ENCODE measurements around the gene PTGFRN.

Gene PTGFRN

DNA sequence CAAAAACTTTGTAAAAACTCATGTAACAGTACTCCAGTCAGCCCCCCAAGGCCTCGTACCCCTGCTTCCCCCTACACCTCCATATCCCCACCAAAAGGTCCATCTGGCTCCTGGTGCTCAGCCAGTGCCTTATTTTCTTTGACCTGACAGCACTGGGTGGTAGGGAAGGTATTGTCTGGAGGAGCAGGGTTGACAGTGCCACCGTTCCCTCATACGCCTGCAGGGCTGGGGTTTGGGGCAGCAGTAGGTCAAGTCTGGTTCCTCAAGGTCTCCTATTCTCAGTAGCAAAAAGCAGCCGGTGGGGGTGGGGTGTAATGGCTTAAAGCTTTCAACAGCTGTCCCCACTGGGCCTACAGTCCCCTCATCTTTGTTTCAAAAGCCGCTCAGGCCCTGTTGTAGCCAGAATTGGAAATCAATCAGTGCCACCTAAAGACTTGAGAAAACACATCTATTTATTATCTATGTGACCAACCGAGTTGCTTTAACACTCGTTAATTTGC, 125.1 kb downstream of the PTGFRN start:
- Histone ChIP-seq H3K27ac (ENCODE audit: low read depth in 2 of 2, low read length in 2 of 2) (no peak overlapping the region), H3K9me3 (ENCODE audit: control insufficient read depth in 2 of 2, low read length in 2 of 2) (no peaks in the 10 kb centered on the region), H3K36me3 (ENCODE audit: control insufficient read depth in 2 of 2, insufficient read depth in 2 of 2, low read length in 2 of 2) (no peaks in the 10 kb centered on the region), H3K4me1 (ENCODE audit: control insufficient read depth in 2 of 2, insufficient read depth in 2 of 2, low read length in 2 of 2) (no peaks in the 10 kb centered on the region), H3K9ac (ENCODE audit: low read depth in 1 of 2, low read length in 2 of 2) (no peak overlapping the region), H3K27me3 (ENCODE audit: control insufficient read depth in 2 of 2, insufficient read depth in 2 of 2, low read length in 2 of 2) (no peaks in the 10 kb centered on the region), H3K4me3 (ENCODE audit: low read length in 2 of 2) (no peak overlapping the region)

DNA sequence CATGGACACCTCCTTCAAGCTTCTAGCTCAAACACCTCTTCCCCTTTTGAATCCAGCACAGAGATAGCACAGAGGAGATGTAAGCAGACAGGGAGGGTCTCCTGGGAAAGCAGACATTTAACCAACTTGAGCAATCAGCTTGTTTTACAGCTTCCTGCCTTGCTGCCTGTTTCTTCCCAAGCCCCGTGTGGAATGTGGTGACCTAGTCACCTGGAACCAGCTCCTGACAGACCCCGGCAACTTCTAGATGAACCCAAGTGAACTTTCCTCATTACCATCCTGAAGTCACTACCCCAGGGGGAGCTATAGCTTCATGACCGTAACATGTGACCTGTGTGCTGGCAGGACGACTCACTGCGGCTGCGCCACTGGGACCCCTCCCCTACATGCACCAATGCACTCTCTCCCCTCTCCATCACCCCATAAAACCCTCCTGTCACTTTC, 126.3 kb downstream of the PTGFRN start:
- no peaks in the 10 kb centered on the region for H3K27me3 ChIP-seq (ENCODE audit: control insufficient read depth in 2 of 2, insufficient read depth in 2 of 2, low read length in 2 of 2)
- H3K9me3 ChIP-seq (ENCODE audit: control insufficient read depth in 2 of 2, low read length in 2 of 2) = no peaks in the 10 kb centered on the region
- no peaks in the 10 kb centered on the region for H3K36me3 ChIP-seq (ENCODE audit: control insufficient read depth in 2 of 2, insufficient read depth in 2 of 2, low read length in 2 of 2)
- no peaks in the 10 kb centered on the region for H3K4me1 ChIP-seq (ENCODE audit: control insufficient read depth in 2 of 2, insufficient read depth in 2 of 2, low read length in 2 of 2)
- no peak overlapping the region for H3K9ac ChIP-seq (ENCODE audit: low read depth in 1 of 2, low read length in 2 of 2)
- H3K27ac ChIP-seq (ENCODE audit: low read depth in 2 of 2, low read length in 2 of 2) = no peak overlapping the region
- H3K4me3 ChIP-seq (ENCODE audit: low read length in 2 of 2) = no peak overlapping the region

DNA sequence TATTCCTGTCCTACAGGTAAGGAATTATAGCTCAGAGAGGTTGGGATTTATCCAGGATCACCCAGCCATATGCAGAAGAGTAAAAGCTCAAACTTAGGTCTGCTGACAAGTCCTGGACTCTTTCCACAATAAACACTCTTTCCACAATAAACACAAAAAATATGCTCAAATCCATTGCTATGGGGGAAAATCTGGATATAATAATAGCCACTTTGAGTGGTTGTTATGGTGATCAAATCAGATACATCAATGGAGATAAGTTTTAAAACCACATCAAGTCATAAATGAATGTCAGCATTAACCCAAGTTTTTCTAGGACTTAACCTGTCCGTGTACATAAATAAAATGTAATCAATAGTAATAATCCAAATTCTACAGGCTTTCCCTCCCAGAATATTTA, 128.1 kb downstream of the PTGFRN start:
- no peaks in the 10 kb centered on the region for H3K9me3 ChIP-seq (ENCODE audit: control insufficient read depth in 2 of 2, low read length in 2 of 2)
- H3K9ac ChIP-seq (ENCODE audit: low read depth in 1 of 2, low read length in 2 of 2) = no peak overlapping the region
- H3K36me3 ChIP-seq (ENCODE audit: control insufficient read depth in 2 of 2, insufficient read depth in 2 of 2, low read length in 2 of 2) = no peaks in the 10 kb centered on the region
- no peaks in the 10 kb centered on the region for H3K27me3 ChIP-seq (ENCODE audit: control insufficient read depth in 2 of 2, insufficient read depth in 2 of 2, low read length in 2 of 2)
- H3K4me1 ChIP-seq (ENCODE audit: control insufficient read depth in 2 of 2, insufficient read depth in 2 of 2, low read length in 2 of 2) = no peaks in the 10 kb centered on the region
- no peak overlapping the region for H3K4me3 ChIP-seq (ENCODE audit: low read length in 2 of 2)
- H3K27ac ChIP-seq (ENCODE audit: low read depth in 2 of 2, low read length in 2 of 2) = no peak overlapping the region

DNA sequence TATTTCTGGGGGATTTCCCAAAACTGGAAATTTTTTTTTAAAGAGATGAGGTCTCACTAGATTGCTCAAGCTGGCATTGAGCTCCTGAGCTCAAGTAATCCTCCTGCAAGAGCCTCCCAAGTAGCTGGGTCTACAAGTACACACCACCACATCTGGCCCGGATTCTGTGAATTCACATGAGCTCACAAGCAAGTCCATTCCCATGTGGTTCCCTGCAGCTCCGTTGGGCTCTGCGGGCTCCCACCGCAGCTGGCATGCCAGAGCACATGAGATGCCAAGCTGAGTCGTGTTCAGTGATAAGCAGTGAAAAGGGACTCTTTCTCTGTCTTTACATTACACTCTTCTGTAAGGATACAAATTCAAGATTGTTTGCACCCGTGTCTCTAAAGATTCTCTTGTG, 128.5 kb downstream of the PTGFRN start:
- no peaks in the 10 kb centered on the region for H3K36me3 ChIP-seq (ENCODE audit: control insufficient read depth in 2 of 2, insufficient read depth in 2 of 2, low read length in 2 of 2)
- no peaks in the 10 kb centered on the region for H3K27me3 ChIP-seq (ENCODE audit: control insufficient read depth in 2 of 2, insufficient read depth in 2 of 2, low read length in 2 of 2)
- H3K4me1 ChIP-seq (ENCODE audit: control insufficient read depth in 2 of 2, insufficient read depth in 2 of 2, low read length in 2 of 2) = no peaks in the 10 kb centered on the region
- H3K4me3 ChIP-seq (ENCODE audit: low read length in 2 of 2) = no peak overlapping the region
- no peaks in the 10 kb centered on the region for H3K9me3 ChIP-seq (ENCODE audit: control insufficient read depth in 2 of 2, low read length in 2 of 2)
- no peak overlapping the region for H3K27ac ChIP-seq (ENCODE audit: low read depth in 2 of 2, low read length in 2 of 2)
- H3K9ac ChIP-seq (ENCODE audit: low read depth in 1 of 2, low read length in 2 of 2) = no peak overlapping the region
